Measurements from ENCODE around the gene KLF11. TPM values are rescaled to one million over a fixed set of nuclear protein-coding genes. Genes with fewer than 3 reads are reported as not detected.

The KLF11 gene
- total RNA-seq, 2 donors from 2014 or later = 25.7 to 32.6 TPM

GRCh38 chr2:10027660-10028330 lies 15.6 kb upstream of the KLF11 start:
- intact Hi-C loops (cut with DNase I) = no loop called here
- no peak overlapping the region for H3K27ac ChIP-seq
- TF ChIP-seq, protein P1, sequence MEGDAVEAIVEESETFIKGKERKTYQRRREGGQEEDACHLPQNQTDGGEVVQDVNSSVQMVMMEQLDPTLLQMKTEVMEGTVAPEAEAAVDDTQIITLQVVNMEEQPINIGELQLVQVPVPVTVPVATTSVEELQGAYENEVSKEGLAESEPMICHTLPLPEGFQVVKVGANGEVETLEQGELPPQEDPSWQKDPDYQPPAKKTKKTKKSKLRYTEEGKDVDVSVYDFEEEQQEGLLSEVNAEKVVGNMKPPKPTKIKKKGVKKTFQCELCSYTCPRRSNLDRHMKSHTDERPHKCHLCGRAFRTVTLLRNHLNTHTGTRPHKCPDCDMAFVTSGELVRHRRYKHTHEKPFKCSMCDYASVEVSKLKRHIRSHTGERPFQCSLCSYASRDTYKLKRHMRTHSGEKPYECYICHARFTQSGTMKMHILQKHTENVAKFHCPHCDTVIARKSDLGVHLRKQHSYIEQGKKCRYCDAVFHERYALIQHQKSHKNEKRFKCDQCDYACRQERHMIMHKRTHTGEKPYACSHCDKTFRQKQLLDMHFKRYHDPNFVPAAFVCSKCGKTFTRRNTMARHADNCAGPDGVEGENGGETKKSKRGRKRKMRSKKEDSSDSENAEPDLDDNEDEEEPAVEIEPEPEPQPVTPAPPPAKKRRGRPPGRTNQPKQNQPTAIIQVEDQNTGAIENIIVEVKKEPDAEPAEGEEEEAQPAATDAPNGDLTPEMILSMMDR (IDR thresholded peaks at IDR 0.05) = no peak
- no peak for TF ChIP-seq POLR2A (IDR thresholded peaks at IDR 0.05)

GRCh38 chr2:10028407-10028987 lies 14.9 kb upstream of the KLF11 start:
- peaks cover 11% of the 10 kb centered on the region for H3K4me1 ChIP-seq
- ATAC-seq (no peak), DNase-seq (no peak)
- no peaks in the 10 kb centered on the region for H3K36me3 ChIP-seq (replicated peaks in 1 of 2; ENCODE audit: insufficient read depth in 1 of 2, low read depth in 2 of 2)
- no peak for TF ChIP-seq POLR2A (IDR thresholded peaks at IDR 0.05)
- TF ChIP-seq, protein P1 (IDR thresholded peaks at IDR 0.05) = peak in 1 of 7 experiments; percentile 7
- no peak overlapping the region for H3K4me3 ChIP-seq
- no peaks in the 10 kb centered on the region for H3K9me3 ChIP-seq
- H3K27me3 ChIP-seq = no peaks in the 10 kb centered on the region
- 91 to 92% methylated on average over 9 to 16 of the region's 16 CpGs for WGBS, 2 donors
- peak overlapping the region in 1 of 4 donors; percentile 2 for H3K27ac ChIP-seq
- intact Hi-C loops (cut with DNase I) = no loop called here

More at GRCh38 chr2:10027660-10028330, 15.6 kb upstream of the KLF11 start:
- Histone ChIP-seq H3K36me3 (replicated peaks in 1 of 2; ENCODE audit: insufficient read depth in 1 of 2, low read depth in 2 of 2) (no peaks in the 10 kb centered on the region), H3K9me3 (no peaks in the 10 kb centered on the region), H3K4me1 (peaks cover 11% of the 10 kb centered on the region), H3K27me3 (no peaks in the 10 kb centered on the region), H3K4me3 (no peak overlapping the region)
- no peak for ATAC-seq
- WGBS, 2 donors = 92 to 93% methylated on average over 10 to 16 of the region's 16 CpGs
- DNase-seq = no peak

- H3K4me3 ChIP-seq = no peak overlapping the region
- intact Hi-C loops (cut with DNase I) = no loop called here
- H3K36me3 ChIP-seq (replicated peaks in 1 of 2; ENCODE audit: insufficient read depth in 1 of 2, low read depth in 2 of 2) = no peaks in the 10 kb centered on the region
- H3K27me3 ChIP-seq = no peaks in the 10 kb centered on the region
- TF ChIP-seq, protein P1 (IDR thresholded peaks at IDR 0.05) = no peak
- no peak for TF ChIP-seq POLR2A (IDR thresholded peaks at IDR 0.05)
- peaks cover 11% of the 10 kb centered on the region for H3K4me1 ChIP-seq
- peak overlapping the region in 2 of 4 donors; percentile 2 to 59 for H3K27ac ChIP-seq
- H3K9me3 ChIP-seq = no peaks in the 10 kb centered on the region
- WGBS, 2 donors = 50 to 64% methylated on average over 13 to 25 of the region's 26 CpGs
- ATAC-seq (peak; percentile 41), DNase-seq (peak in 1 of 4 donors; percentile 64)
Observed at GRCh38 chr2:10028988-10029874, 14.1 kb upstream of the KLF11 start.

- Histone ChIP-seq H3K27me3 (no peaks in the 10 kb centered on the region), H3K4me1 (peaks cover 11% of the 10 kb centered on the region), H3K27ac (peak overlapping the region in 2 of 4 donors; percentile 30 to 59), H3K36me3 (replicated peaks in 1 of 2; ENCODE audit: insufficient read depth in 1 of 2, low read depth in 2 of 2) (no peaks in the 10 kb centered on the region), H3K9me3 (no peaks in the 10 kb centered on the region), H3K4me3 (no peak overlapping the region)
- ATAC-seq (no peak), DNase-seq (no peak)
- WGBS, 2 donors = 70 to 77% methylated on average over 7 of the region's 7 CpGs
- intact Hi-C loops (cut with DNase I) = loop anchor here (10.0 kb wide), 1 partner anchor 45 kb away; no protein-coding TSS in a partner anchor
- no peak for TF ChIP-seq POLR2A (IDR thresholded peaks at IDR 0.05)
- TF ChIP-seq, protein P1 (IDR thresholded peaks at IDR 0.05) = no peak
Observed at GRCh38 chr2:10029875-10030223, 13.5 kb upstream of the KLF11 start.

Data from body of pancreas (tissue), 4 donors.